ENCODE results near the gene PGBD5.
"Not testable (repeated sequence)": the region's sequence is repeated elsewhere in the genome, so short reads cannot be mapped to it uniquely, and the experiment has no call there.

PGBD5 gene

GRCh38 chr1:230424391-230425251, 1.5 kb downstream of the PGBD5 start:
- DNase-seq (ENCODE audit: low read depth): no peak

GRCh38 chr1:230423951-230424350, 2.2 kb downstream of the PGBD5 start:
- DNase-seq (ENCODE audit: low read depth): no peak

GRCh38 chr1:230423261-230423660, 2.9 kb downstream of the PGBD5 start:
- DNase-seq (ENCODE audit: low read depth): no peak

- no peak for DNase-seq (ENCODE audit: low read depth)
These were observed 3.7 kb downstream of the PGBD5 start for GRCh38 chr1:230422221-230422981.

GRCh38 chr1:230421481-230421880, 4.7 kb downstream of the PGBD5 start:
- DNase-seq (ENCODE audit: low read depth): no peak

- not testable (repeated sequence) for DNase-seq (ENCODE audit: low read depth)
These were observed 5.8 kb downstream of the PGBD5 start for GRCh38 chr1:230420372-230420771.

- DNase-seq (ENCODE audit: low read depth): no peak
These were observed 9.7 kb downstream of the PGBD5 start for GRCh38 chr1:230416430-230416829.

- no peak for DNase-seq (ENCODE audit: low read depth)
These were observed 10.6 kb downstream of the PGBD5 start for GRCh38 chr1:230415405-230416132.

- no peak for DNase-seq (ENCODE audit: low read depth)
These were observed 11.4 kb downstream of the PGBD5 start for GRCh38 chr1:230414694-230415093.

- DNase-seq (ENCODE audit: low read depth): no peak
These were observed 12.0 kb downstream of the PGBD5 start for GRCh38 chr1:230414102-230414501.

GRCh38 chr1:230413061-230413460, 13.1 kb downstream of the PGBD5 start:
- DNase-seq (ENCODE audit: low read depth): no peak

- DNase-seq (ENCODE audit: low read depth): no peak
These were observed 17.2 kb downstream of the PGBD5 start for GRCh38 chr1:230408971-230409370.

GRCh38 chr1:230407351-230407750, 18.8 kb downstream of the PGBD5 start:
- no peak for DNase-seq (ENCODE audit: low read depth)

- not testable (repeated sequence) for DNase-seq (ENCODE audit: low read depth)
These were observed 19.4 kb downstream of the PGBD5 start for GRCh38 chr1:230406727-230407126.

GRCh38 chr1:230403442-230403841, 22.7 kb downstream of the PGBD5 start:
- no peak for DNase-seq (ENCODE audit: low read depth)

GRCh38 chr1:230401763-230402294, 24.3 kb downstream of the PGBD5 start:
- no peak for DNase-seq (ENCODE audit: low read depth)

GRCh38 chr1:230401101-230401500, 25.0 kb downstream of the PGBD5 start:
- no peak for DNase-seq (ENCODE audit: low read depth)

- DNase-seq (ENCODE audit: low read depth): no peak
These were observed 26.2 kb downstream of the PGBD5 start for GRCh38 chr1:230400007-230400344.

- no peak for DNase-seq (ENCODE audit: low read depth)
These were observed 26.7 kb downstream of the PGBD5 start for GRCh38 chr1:230399321-230400006.

- DNase-seq (ENCODE audit: low read depth): no peak
These were observed 27.3 kb downstream of the PGBD5 start for GRCh38 chr1:230398856-230399255.

- DNase-seq (ENCODE audit: low read depth): no peak
These were observed 29.2 kb downstream of the PGBD5 start for GRCh38 chr1:230396966-230397365.

- DNase-seq (ENCODE audit: low read depth): no peak
These were observed 30.2 kb downstream of the PGBD5 start for GRCh38 chr1:230395932-230396331.

All from stimulated activated CD8-positive, alpha-beta memory T cell treated with anti-CD3 and anti-CD28 coated beads, Interleukin-7, amount 100 ng/mL, for 24 hours (primary cell).